Osteoblast (primary cell): ENCODE data around the gene PAQR4. TPM values are rescaled to one million over a fixed set of nuclear protein-coding genes. Genes with fewer than 3 reads are reported as not detected.

ENCODE experiments used
- DNase-seq: peaks from one replicate; pipeline ENCODE4 v3.0.0; 2011; ENCODE audit warnings: low spot score, mixed read lengths; ENCODE audit not compliant: insufficient read length; ENCODE audit errors: missing footprints
- H2AFZ ChIP-seq: 2 replicates; pipeline ENCODE4 v1.6.0; 2011; ENCODE audit warnings: mild to moderate bottlenecking, low read length
- H3K27ac ChIP-seq: 2 replicates; pipeline ENCODE4 v1.5.1; 2011; ENCODE audit warnings: mild to moderate bottlenecking, low read depth, low read length, moderate library complexity
- H3K27me3 ChIP-seq: 2 replicates; pipeline ENCODE4 v1.6.0; 2012; ENCODE audit warnings: mild to moderate bottlenecking, control low read depth, inconsistent platforms, low read length, moderate library complexity; ENCODE audit not compliant: insufficient read depth
- H3K36me3 ChIP-seq: 2 replicates; pipeline ENCODE4 v1.5.1; 2011; ENCODE audit warnings: mild to moderate bottlenecking, low read length, control low read depth, moderate library complexity; ENCODE audit not compliant: insufficient read depth
- H3K4me1 ChIP-seq: 2 replicates; pipeline ENCODE4 v1.5.1; 2011; ENCODE audit warnings: mild to moderate bottlenecking, low read length, control low read depth, moderate library complexity; ENCODE audit not compliant: insufficient read depth
- H3K4me2 ChIP-seq: 2 replicates; pipeline ENCODE4 v1.6.0; 2011; ENCODE audit warnings: mild to moderate bottlenecking, low read length; ENCODE audit not compliant: insufficient read depth
- H3K4me3 ChIP-seq: fragments of 200-600 bp; sonication (generic); 3 replicates; pipeline ENCODE4 v1.5.1; 2012; ENCODE audit warnings: mild to moderate bottlenecking, low read length, inconsistent platforms; ENCODE audit not compliant: insufficient read depth
- H3K79me2 ChIP-seq: 2 replicates; pipeline ENCODE4 v1.6.0; 2012; ENCODE audit warnings: mild to moderate bottlenecking, low read length, control low read depth, inconsistent platforms; ENCODE audit not compliant: insufficient read depth
- H3K9me3 ChIP-seq: 2 replicates; pipeline ENCODE4 v1.5.1; 2011; ENCODE audit warnings: low read depth, low read length, control low read depth
- H4K20me1 ChIP-seq: 2 replicates; pipeline ENCODE4 v1.6.0; 2012; ENCODE audit warnings: mild to moderate bottlenecking, low read length, control low read depth; ENCODE audit not compliant: insufficient read depth
- total RNA-seq: library from RNA; depleted of rRNA; stranded (reverse); fragments of >200 nt; gene quantifications from 2 replicates; pipeline ENCODE4 v1.2.3, GENCODE V29; 2012
- TF ChIP-seq, protein P1 (sequence below): IDR thresholded peaks from 2 replicates; pipeline ENCODE4 v1.5.1; 2011; ENCODE audit warnings: mild to moderate bottlenecking, low read depth, low read length, moderate library complexity; ENCODE audit errors: extremely low read depth

PAQR4 gene
- total RNA-seq, 1 donor, result 1.8 TPM

DNA sequence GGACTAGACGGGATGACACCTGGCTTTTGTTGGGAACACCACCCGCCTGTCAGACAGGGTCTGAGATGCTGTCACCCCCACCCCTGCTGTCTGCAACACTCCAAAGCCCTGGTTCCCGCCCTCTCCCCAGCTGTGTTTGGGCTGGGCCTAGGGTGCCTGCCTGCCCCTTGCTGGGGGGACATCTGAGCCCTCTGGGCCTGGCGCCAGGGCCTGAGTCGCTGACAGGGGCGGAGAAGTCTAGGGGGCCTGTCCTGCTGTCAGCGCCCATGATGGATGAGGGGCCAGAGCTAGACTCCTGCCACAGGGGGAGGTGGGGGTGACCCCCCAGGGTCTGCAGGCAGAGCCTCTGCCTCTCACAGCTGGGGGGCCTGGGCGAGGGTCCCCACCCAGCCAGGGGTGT is 18.7 kb downstream of the PAQR4 start:
- DNase-seq, result no peak
- TF ChIP-seq, protein P1, sequence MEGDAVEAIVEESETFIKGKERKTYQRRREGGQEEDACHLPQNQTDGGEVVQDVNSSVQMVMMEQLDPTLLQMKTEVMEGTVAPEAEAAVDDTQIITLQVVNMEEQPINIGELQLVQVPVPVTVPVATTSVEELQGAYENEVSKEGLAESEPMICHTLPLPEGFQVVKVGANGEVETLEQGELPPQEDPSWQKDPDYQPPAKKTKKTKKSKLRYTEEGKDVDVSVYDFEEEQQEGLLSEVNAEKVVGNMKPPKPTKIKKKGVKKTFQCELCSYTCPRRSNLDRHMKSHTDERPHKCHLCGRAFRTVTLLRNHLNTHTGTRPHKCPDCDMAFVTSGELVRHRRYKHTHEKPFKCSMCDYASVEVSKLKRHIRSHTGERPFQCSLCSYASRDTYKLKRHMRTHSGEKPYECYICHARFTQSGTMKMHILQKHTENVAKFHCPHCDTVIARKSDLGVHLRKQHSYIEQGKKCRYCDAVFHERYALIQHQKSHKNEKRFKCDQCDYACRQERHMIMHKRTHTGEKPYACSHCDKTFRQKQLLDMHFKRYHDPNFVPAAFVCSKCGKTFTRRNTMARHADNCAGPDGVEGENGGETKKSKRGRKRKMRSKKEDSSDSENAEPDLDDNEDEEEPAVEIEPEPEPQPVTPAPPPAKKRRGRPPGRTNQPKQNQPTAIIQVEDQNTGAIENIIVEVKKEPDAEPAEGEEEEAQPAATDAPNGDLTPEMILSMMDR, result no peak
- peaks cover 8% of the 10 kb centered on the region for H3K27me3 ChIP-seq

DNA sequence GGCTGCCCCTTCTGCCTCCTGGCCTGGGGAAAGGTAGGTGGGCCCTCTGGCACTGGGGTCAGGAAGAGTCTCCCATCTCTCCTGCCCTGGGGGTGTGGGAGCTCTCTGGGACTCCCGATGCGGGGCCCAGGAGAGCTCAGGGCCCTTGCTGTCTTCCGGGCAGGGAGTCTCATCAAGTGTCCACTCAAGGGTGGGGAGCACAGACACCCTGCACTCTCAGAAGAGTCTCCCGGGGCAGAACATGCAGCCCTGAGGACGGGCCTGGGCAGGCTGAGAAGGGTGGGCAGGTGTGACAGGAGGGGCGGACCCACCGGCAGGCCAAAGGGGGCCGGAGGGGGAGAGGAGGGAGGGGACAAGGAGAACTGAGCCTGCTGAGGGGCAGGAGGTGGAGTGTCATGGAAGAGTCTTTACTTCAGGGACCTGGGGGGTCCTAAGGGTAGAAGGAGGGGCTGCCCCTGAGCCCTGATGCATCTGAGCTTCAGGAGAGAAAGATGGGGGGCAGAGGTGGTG is 19.5 kb downstream of the PAQR4 start:
- H3K4me2 ChIP-seq, result no peak overlapping the region
- H3K4me1 ChIP-seq, result no peaks in the 10 kb centered on the region
- no peak for DNase-seq
- H3K27ac ChIP-seq, result no peak overlapping the region
- H3K27me3 ChIP-seq, result peaks cover 8% of the 10 kb centered on the region
- no peaks in the 10 kb centered on the region for H3K36me3 ChIP-seq
- H2AFZ ChIP-seq, result no peak overlapping the region
- H3K79me2 ChIP-seq, result no peaks in the 10 kb centered on the region
- H3K4me3 ChIP-seq, result no peak overlapping the region
- H4K20me1 ChIP-seq, result no peaks in the 10 kb centered on the region
- H3K9me3 ChIP-seq, result no peaks in the 10 kb centered on the region
- TF ChIP-seq, protein P1, result no peak

More for the DNA sequence above, 18.7 kb downstream of the PAQR4 start:
- Histone ChIP-seq H4K20me1 (no peaks in the 10 kb centered on the region), H3K4me3 (no peak overlapping the region), H3K36me3 (no peaks in the 10 kb centered on the region), H3K4me1 (no peaks in the 10 kb centered on the region), H3K27ac (no peak overlapping the region), H3K9me3 (no peaks in the 10 kb centered on the region), H3K4me2 (no peak overlapping the region), H3K79me2 (no peaks in the 10 kb centered on the region), H2AFZ (no peak overlapping the region)

DNA sequence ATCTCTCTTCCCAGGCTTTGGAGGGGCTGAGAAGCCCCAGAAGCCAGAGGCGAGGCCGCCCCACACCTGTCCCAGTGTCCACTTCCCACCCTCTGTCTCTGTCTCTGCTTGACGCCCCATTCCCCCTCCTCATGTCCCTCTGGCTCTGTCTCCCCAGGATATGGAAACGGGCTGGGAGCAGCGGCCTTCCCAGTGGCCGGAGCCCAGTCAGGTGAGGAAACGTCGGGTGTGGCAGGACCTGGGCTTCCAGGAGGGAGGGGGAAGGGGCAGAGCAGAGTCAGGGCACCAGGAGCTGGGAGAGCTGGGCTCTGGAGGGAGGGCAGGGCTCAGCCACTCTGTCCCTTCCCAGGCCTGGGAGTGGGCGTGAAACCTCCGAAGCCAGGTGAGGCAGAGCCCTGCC is 21.7 kb downstream of the PAQR4 start:
- Histone ChIP-seq H3K4me2 (no peak overlapping the region), H4K20me1 (no peaks in the 10 kb centered on the region), H2AFZ (no peak overlapping the region), H3K4me3 (no peak overlapping the region), H3K9me3 (no peaks in the 10 kb centered on the region), H3K4me1 (no peaks in the 10 kb centered on the region), H3K36me3 (no peaks in the 10 kb centered on the region), H3K79me2 (no peaks in the 10 kb centered on the region), H3K27me3 (peaks cover 8% of the 10 kb centered on the region), H3K27ac (no peak overlapping the region)
- no peak for DNase-seq
- TF ChIP-seq, protein P1, result no peak

DNA sequence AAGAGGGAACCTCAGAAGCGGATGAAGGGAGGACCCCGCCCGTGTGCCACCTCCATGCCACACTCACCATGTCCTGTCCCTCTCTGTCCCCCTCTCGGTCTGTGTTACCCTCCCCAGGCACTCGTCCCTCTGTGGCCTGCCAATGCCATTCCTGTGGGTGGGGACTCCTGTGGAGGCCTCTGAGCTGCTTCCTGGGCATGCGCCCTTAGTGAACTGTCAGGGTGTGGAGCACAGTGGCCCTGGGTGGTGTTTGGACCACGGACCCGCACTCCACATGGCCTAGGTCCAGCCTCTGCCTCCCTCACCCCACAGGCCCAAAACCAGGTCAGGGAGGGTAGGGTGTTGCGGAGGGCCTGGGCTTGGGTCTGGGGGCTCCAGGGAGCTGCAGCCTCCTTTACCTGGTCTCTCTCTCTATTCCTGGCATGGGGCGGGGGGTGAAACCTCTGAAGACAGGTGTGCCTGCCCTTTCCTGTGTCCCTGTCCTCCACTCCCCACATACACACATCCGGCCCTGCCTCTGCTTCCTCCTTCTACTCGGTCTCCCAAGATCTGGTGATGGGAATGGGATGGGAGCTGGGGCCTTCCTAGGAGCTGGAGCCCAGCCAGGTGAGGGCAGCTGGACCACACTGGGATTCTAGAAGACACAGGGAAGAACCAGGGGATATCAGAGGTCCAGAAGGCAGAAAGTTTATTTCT is 22.6 kb downstream of the PAQR4 start:
- H3K4me1 ChIP-seq, result no peaks in the 10 kb centered on the region
- DNase-seq, result no peak
- H3K4me2 ChIP-seq, result no peak overlapping the region
- no peak overlapping the region for H2AFZ ChIP-seq
- H3K79me2 ChIP-seq, result no peaks in the 10 kb centered on the region
- H3K9me3 ChIP-seq, result no peaks in the 10 kb centered on the region
- no peak overlapping the region for H3K27ac ChIP-seq
- H3K36me3 ChIP-seq, result no peaks in the 10 kb centered on the region
- TF ChIP-seq, protein P1, result no peak
- H3K27me3 ChIP-seq, result peaks cover 13% of the 10 kb centered on the region
- H4K20me1 ChIP-seq, result no peaks in the 10 kb centered on the region
- H3K4me3 ChIP-seq, result no peak overlapping the region
